Mononuclear cell (primary cell): ENCODE data around the gene MGARP. TPM values are rescaled to one million over a fixed set of nuclear protein-coding genes. Genes with fewer than 3 reads are reported as not detected.

Experiments
- H3K27me3 ChIP-seq: 2 replicates; pipeline ENCODE4 v1.6.0; 2011; ENCODE audit warnings: low read length, control low read depth; ENCODE audit not compliant: insufficient read depth
- H3K4me1 ChIP-seq: 2 replicates; pipeline ENCODE4 v1.5.1; 2011; ENCODE audit warnings: mild to moderate bottlenecking, low read length, control low read depth; ENCODE audit not compliant: insufficient read depth
- H3K4me3 ChIP-seq: 2 replicates; pipeline ENCODE4 v1.5.1; 2011; ENCODE audit warnings: mild to moderate bottlenecking, low read length, moderate library complexity
- H3K9me3 ChIP-seq: 2 replicates; pipeline ENCODE4 v1.5.1; 2011; ENCODE audit warnings: low read depth, mild to moderate bottlenecking, control low read depth, low read length
- total RNA-seq: library from RNA; depleted of rRNA; stranded (reverse); fragments of >200 nt; gene quantifications from one replicate; pipeline ENCODE4 v1.2.3, GENCODE V29; 2012

MGARP gene
- total RNA-seq, 1 donor: not detected

DNA sequence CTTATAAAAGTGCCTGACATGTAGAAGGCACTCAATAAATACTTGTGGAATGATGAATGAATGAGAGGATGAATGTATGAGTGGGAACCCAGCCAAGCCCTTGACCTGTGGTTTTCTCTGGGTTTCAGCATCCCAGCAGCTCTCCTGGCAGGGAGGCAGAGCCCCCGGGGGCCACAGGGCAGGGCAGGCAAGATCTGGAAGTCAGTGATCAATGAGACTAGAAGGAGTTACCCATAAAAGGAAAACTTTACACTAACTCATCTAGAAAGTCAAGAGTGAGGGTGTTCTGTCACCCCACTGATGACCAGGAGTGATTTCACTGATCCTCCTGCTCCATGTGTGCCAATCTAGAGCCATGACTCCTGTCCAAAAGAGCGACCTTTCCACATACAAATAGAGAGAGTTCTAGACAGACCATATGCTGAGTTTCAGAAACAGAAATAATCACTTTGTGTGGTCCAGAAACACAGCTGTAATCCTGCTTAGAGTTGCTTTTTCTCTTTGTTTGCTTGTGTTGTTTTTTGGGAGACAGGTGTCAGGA lies 37.4 kb downstream of the MGARP start:
- no peaks in the 10 kb centered on the region for H3K27me3 ChIP-seq
- H3K9me3 ChIP-seq: no peaks in the 10 kb centered on the region
- H3K4me3 ChIP-seq: no peak overlapping the region
- no peaks in the 10 kb centered on the region for H3K4me1 ChIP-seq

DNA sequence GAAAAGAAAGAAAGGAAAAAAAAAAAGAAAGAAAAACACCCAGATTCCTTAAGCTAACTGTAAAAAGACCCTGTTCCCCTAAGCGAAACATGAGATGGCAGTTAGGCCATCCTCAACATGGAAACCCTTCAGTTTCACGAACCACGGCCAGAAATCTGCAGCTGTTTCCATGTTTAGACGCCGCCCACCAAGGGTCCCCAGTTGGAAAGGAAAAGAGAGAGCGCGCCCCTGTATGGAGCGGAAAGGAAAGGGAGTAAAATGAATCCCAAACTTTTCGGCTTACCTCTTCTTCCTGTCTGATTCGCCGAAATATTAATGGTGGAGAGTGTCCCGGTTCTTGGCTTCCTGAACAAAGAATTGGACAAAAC lies 38.3 kb downstream of the MGARP start:
- Histone ChIP-seq H3K4me1 (no peaks in the 10 kb centered on the region), H3K4me3 (no peak overlapping the region), H3K9me3 (no peaks in the 10 kb centered on the region), H3K27me3 (no peaks in the 10 kb centered on the region)

- no peaks in the 10 kb centered on the region for H3K4me1 ChIP-seq
- H3K27me3 ChIP-seq: no peaks in the 10 kb centered on the region
- no peak overlapping the region for H3K4me3 ChIP-seq
- no peaks in the 10 kb centered on the region for H3K9me3 ChIP-seq
Measured at GRCh38 chr4:139241086-139241783, 38.8 kb downstream of the MGARP start.

GRCh38 chr4:139239127-139239772 lies 40.8 kb downstream of the MGARP start:
- no peak overlapping the region for H3K4me3 ChIP-seq
- no peaks in the 10 kb centered on the region for H3K9me3 ChIP-seq
- no peaks in the 10 kb centered on the region for H3K4me1 ChIP-seq
- no peaks in the 10 kb centered on the region for H3K27me3 ChIP-seq

DNA sequence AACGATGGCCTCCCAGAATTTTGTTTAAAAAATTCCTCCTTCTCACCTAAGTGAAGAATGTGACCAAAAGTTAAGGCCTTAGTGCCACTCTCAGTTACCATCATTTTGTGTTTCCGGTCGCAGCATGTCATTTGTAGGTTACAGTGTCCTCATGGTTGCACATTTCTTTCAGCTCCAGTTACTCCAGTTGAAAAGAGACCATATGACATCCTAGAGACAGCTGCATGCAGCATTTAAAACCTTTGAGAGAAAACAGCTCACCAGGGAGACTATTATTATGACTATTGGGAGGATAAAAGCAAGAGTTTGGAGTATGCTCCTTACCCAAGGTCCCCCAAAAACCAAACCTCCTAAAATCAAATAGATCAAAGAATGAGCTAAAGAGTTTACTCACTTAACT lies 45.8 kb downstream of the MGARP start:
- no peaks in the 10 kb centered on the region for H3K4me1 ChIP-seq
- no peaks in the 10 kb centered on the region for H3K27me3 ChIP-seq
- no peaks in the 10 kb centered on the region for H3K9me3 ChIP-seq
- H3K4me3 ChIP-seq: no peak overlapping the region

GRCh38 chr4:139229534-139230039 lies 50.4 kb downstream of the MGARP start:
- H3K4me3 ChIP-seq: no peak overlapping the region
- no peaks in the 10 kb centered on the region for H3K27me3 ChIP-seq
- H3K9me3 ChIP-seq: no peaks in the 10 kb centered on the region
- no peaks in the 10 kb centered on the region for H3K4me1 ChIP-seq

DNA sequence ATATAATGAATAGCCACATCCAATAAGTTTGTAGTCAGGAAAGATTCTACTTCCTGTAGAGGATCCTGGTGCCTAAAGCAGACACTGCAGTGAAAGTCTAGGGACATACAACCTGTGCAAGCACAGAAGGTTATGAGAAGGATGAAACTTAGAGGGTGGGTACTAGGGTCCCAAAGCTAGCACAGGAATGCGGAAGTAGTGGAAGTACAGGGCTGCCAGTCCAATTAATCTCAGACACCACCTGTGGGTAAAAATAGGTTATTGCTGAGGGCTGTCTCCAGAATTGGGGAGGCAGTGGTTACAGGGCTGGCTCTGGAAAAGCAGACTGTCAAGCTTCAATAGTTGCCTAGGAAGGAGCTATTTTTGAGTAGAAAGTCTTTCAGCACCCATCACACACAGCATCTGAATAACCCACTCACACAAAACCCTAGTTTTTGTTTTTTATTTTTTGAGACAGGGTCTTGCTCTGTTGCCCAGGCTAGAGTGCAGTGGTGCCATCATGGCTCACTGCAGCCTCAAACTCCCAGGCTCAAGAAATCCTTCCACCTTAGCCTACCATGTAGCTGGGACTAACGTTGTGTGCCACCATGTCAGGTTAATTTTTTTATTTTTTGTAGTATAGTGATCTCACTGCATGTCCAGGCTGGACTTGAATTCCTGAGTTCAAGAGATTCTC lies 52.2 kb downstream of the MGARP start:
- no peaks in the 10 kb centered on the region for H3K9me3 ChIP-seq
- H3K4me3 ChIP-seq: no peak overlapping the region
- no peaks in the 10 kb centered on the region for H3K27me3 ChIP-seq
- H3K4me1 ChIP-seq: no peaks in the 10 kb centered on the region

- H3K27me3 ChIP-seq: no peaks in the 10 kb centered on the region
- no peak overlapping the region for H3K4me3 ChIP-seq
- H3K4me1 ChIP-seq: no peaks in the 10 kb centered on the region
- no peaks in the 10 kb centered on the region for H3K9me3 ChIP-seq
Measured at GRCh38 chr4:139223682-139224317, 56.2 kb downstream of the MGARP start.

GRCh38 chr4:139222215-139222614 lies 57.8 kb downstream of the MGARP start:
- Histone ChIP-seq H3K4me3 (no peak overlapping the region), H3K27me3 (no peaks in the 10 kb centered on the region), H3K4me1 (no peaks in the 10 kb centered on the region), H3K9me3 (no peaks in the 10 kb centered on the region)

GRCh38 chr4:139221687-139222086 lies 58.3 kb downstream of the MGARP start:
- H3K9me3 ChIP-seq: no peaks in the 10 kb centered on the region

DNA sequence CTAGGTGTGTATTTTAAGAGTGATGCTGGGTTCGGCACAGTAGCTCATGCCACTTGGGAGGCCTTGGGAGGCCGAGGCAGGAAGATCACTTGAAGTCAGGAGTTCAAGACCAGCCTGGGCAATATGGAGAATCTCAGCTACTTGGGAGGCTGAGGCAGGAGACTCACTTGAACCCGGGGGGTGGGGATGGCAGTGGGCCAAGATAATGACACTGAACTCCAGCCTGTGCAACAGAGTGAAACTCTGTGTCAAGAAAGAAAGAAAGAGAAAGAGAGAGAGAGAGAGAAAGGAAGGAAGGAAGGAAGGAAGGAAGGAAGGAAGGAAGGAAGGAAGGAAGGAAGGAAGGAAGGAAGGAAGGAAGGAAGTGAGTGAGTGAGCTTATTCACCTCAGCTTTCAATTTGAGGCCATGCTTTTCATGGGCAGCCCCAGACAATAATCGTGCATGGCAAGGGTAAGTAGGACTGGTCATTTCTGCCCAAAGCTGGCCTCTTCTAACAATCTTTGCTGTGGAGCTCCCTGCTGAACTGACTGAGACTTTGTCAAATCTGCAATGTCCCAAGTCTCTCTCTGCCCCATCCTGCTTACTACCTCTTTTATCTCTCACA lies 60.5 kb downstream of the MGARP start:
- peaks cover 6% of the 10 kb centered on the region for H3K4me1 ChIP-seq
- H3K9me3 ChIP-seq: no peaks in the 10 kb centered on the region
- no peaks in the 10 kb centered on the region for H3K27me3 ChIP-seq
- H3K4me3 ChIP-seq: no peak overlapping the region

More at GRCh38 chr4:139221687-139222086, 58.3 kb downstream of the MGARP start:
- no peaks in the 10 kb centered on the region for H3K27me3 ChIP-seq
- H3K4me3 ChIP-seq: no peak overlapping the region
- no peaks in the 10 kb centered on the region for H3K4me1 ChIP-seq

Other genes with a start within 250 kb of the MGARP start
- gene ELF2, start 103.0 kb downstream of the MGARP start, total RNA-seq: 162 TPM
- gene NAA15, start 21.3 kb upstream of the MGARP start, total RNA-seq: 61.9 TPM
- 15.6 TPM for gene NDUFC1, start 22.3 kb upstream of the MGARP start, total RNA-seq
- gene RAB33B, start 173.9 kb upstream of the MGARP start, total RNA-seq: 24.9 TPM